HuH-7.5 (cell line): ENCODE measurements around the gene TENM3.

Experiments
- DNase-seq: peaks from one replicate; pipeline ENCODE4 v3.0.0; 2011; ENCODE audit warnings: low spot score

TENM3 gene

GRCh38 chr4:182564724-182565369 is 321.6 kb downstream of the TENM3 start:
- DNase-seq: no peak

GRCh38 chr4:182567119-182567518 is 323.9 kb downstream of the TENM3 start:
- no peak for DNase-seq

- no peak for DNase-seq
Observed at GRCh38 chr4:182569561-182569960, 326.4 kb downstream of the TENM3 start.

- DNase-seq: no peak
Observed at GRCh38 chr4:182574706-182575105, 331.5 kb downstream of the TENM3 start.

GRCh38 chr4:182575225-182575624 is 332.0 kb downstream of the TENM3 start:
- no peak for DNase-seq

GRCh38 chr4:182576601-182577289 is 333.5 kb downstream of the TENM3 start:
- DNase-seq: no peak

DNA sequence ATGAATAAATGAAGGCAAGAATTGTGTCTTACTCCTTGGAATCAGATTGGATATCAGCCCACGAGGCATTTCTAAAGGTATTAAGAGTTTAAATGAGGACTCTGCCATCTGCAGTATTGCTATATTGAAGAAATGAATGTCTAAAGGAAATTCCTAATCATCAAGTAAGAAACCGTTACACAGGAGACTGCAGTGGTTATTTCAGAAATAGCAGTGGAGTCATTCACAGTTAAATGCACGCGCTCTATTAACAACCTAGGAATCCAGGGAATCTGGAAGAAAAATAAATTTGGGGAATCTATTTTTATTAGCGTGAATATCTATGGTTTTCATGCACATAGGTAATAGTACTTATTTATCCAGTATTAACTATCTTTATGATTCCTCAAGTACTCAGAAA is 334.2 kb downstream of the TENM3 start:
- DNase-seq: no peak

DNA sequence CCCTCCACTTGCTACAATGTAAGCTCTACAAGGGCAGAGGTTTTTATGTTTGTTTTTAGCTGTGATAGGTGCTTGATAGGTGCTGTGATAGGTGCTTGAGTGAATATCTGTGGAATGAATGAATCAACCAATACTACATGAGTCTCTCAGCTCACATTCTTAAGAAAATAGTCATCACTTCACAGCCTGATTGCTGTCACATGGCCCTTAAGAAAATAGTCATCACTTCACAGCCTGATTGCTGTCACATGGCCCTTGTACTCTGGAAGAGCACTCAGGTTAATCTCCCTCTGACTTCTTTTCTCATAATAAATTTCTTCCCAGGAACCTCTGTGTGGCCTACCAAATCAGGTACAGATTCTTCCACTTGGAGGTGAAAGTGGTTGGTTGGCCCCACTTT is 335.2 kb downstream of the TENM3 start:
- no peak for DNase-seq

DNA sequence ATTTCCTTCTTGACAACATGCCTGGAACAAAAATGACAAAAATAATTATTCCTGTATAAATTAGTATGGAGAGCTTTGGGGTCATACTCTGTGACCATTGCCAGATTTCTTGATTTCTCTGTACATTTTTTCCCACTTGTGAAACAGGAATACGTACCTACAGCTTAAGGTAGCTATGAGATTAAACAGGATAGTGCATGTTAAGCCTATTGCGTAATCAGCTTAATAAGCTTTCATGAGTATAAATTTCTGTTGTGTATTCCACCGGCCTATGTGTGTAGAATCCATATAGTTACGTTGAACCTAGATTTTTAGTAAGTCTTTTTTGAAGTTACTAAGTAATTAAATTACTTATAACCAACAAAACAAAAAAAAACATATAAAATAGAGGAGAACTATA is 339.0 kb downstream of the TENM3 start:
- no peak for DNase-seq

GRCh38 chr4:182583703-182584415 is 340.7 kb downstream of the TENM3 start:
- DNase-seq: no peak

GRCh38 chr4:182585321-182585720 is 342.1 kb downstream of the TENM3 start:
- DNase-seq: no peak

DNA sequence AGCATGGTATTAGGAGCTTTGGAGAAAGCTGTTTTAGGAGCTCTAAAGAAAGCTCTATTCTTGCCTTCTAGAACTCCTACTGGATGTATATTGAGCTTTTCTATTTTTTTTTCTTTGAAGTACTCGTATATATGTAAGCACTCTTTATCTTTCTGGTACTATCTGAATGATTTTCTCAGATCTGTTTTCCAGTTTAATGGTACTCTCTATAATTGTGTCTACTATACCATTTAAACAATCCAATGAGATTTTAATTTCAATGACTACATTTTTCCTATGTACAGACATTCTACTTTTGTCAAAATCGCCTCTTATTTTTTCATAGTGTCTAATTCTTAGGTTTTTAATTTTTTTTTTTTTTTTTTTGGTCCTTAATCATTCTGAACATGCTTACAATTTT is 345.9 kb downstream of the TENM3 start:
- DNase-seq: no peak

DNA sequence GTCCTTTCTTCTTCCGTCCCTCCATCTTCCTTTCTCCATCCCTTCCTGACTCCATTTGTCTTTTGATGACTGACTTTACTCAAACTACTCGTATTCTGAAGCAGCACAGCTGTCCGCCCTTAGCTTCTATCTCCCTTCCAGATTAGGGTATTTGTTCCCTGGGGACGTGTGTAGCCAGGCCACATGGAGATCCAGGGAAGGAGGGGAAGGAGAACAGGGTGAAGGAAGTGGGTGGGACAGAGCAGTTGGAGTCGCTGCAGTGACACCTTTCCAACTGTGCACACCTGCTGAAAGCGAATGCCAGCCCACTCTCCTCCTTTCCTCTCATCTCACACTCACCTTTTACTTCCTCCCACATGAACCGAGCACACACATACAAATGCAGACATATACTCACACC is 350.2 kb downstream of the TENM3 start:
- DNase-seq: no peak

- DNase-seq: no peak
Observed at GRCh38 chr4:182593864-182594263, 350.7 kb downstream of the TENM3 start.

GRCh38 chr4:182600093-182600492 is 356.9 kb downstream of the TENM3 start:
- no peak for DNase-seq

- no peak for DNase-seq
Observed at GRCh38 chr4:182600856-182601255, 357.7 kb downstream of the TENM3 start.

DNA sequence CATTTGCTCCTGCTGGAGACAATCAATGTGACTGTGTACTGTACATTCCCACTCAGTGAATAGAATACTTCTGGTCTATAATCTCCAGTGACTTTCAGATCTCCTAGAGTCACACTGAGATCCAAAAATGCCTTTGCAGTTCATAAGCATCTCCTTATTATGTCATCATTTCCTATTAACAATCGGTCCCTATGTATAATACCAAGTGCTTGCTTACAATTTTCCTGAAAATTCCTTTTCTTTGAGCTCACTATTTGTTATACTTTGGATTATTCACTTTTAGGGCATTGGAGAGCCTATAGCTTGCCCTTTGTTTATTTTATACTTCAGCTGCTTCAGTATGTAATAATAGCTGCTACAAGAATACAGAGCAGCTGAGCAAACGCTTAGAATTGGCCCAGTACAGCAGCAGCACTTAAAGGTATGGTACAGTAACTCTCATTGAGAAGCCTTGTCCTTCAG is 361.0 kb downstream of the TENM3 start:
- no peak for DNase-seq

GRCh38 chr4:182604953-182605352 is 361.8 kb downstream of the TENM3 start:
- no peak for DNase-seq

DNA sequence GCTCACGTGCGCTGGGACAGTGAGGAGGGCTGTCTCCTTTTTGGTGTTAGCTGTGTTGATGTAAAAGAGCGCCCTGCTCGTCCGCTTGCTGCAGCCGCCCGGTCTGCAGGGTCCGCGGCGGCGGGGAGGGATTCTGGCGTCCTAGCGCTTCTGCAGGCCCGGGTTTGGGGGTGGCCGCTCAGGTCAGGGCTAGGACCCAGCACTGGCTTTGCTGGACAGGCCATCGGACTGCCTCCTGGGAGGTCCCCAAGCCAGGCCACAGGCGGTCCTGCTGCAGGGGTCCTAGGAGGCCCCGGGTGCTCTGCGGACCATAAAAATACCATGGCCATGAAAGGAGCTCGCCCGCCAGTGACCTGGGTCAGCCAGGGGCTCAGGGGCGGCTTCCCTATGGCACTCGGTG is 365.3 kb downstream of the TENM3 start:
- no peak for DNase-seq

GRCh38 chr4:182616476-182616875 is 373.3 kb downstream of the TENM3 start:
- DNase-seq: no peak

DNA sequence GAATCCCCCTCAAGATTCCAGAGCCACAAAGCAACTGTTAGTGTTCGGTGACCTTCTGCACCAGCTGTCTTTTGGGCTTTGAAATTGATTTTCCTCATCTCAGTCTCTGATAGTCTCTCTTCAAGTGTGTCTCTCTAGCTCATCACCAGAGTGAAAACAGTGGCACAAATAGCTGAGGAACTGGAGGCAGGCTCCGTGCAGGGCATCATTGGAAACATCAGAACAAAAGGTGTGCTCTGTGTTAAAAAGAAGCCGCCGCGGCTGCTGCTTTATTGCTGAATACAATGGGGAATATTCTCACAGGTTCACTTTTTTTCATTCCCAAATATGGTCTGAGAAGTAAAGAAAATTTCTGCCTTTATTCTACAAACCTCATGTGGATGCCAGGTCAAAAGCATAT is 376.5 kb downstream of the TENM3 start:
- DNase-seq: no peak

GRCh38 chr4:182620111-182620980 is 377.1 kb downstream of the TENM3 start:
- DNase-seq: no peak
